GM21423 (cell line): ENCODE data around the gene CD160.
"Not testable (repeated sequence)": the region's sequence is repeated elsewhere in the genome, so short reads cannot be mapped to it uniquely, and the experiment has no call there.

Source experiments
- ATAC-seq: cut with Tn5 transposase; IDR thresholded peaks from one replicate; pipeline ENCODE4 v1.9.1; 2021; ENCODE audit warnings: mild to moderate bottlenecking, moderate library complexity; ENCODE audit not compliant: unreplicated experiment

CD160 gene

DNA sequence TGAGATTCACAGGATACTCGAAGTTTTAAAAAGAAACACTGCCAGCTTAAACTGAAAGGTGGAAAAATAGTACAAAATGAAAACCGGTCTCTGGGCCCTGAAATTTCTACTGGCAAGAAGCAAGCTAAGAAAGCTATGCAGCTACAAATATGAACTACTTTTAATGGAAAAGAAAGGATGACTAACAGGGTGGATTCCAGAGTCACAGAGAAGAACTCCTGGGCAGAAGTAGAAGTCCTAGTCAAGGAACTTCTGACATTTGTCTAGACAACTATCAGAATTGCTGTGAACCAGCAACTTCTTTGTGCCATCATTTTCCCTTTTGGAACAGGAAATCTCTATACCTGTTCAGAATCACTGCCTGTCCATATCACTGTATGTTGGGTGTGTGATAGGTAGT lies 38.1 kb downstream of the CD160 start:
- ATAC-seq, result no peak

DNA sequence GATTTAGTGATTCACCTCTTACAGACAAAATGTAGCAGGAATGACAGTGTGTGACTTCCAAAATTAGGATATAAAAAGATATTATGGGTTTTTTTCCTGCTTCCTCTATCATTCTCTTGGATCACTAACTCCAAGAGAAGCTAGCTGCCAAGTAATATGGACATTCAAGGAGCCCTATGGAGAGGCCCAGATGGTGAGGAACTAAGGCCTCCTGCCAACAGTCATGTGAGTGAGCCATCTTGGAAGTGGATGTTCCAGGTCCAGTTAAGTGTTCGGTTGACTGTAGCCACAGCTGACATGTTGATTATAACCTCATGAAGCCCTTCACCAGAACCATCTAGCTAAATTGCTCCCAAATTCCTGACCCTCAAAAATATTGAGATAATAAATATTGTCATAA lies 38.8 kb downstream of the CD160 start:
- no peak for ATAC-seq

DNA sequence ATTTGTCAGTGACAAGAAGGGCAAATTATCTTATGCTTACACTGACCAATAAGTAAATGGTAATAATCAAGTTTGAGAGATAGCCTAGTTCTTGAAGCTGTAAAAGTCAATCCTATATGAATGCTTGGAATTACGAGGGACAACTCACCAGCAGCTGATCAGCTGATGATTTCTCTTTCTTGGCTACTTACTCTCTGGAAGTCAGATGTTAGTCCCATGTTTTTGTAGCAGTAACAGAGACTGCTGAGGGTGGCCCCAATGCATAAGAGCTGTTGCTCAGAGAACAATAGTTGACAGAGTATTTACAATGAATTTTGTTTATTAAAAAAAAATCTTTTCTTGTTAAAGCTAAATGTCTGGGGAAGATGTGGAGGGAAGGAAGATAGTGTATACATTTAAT lies 39.3 kb downstream of the CD160 start:
- ATAC-seq, result no peak

DNA sequence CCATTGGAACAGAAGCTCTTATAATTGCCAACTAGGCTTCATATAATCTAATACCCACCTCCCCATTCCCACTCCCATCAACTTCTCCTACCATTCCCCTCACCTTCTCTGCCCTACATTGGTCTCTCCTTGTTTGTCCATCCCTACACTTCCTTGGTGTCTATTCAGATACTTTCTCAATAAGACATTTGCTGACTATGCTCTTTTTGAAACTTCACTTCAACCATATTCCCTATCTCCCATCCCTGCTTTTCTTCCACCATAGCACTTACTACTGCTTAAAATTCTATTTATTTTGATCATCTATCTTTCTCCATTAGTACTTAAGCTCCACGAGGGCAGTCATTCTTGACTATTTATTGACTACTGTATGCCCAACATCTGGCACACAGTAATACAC lies 40.4 kb downstream of the CD160 start:
- ATAC-seq, result no peak

DNA sequence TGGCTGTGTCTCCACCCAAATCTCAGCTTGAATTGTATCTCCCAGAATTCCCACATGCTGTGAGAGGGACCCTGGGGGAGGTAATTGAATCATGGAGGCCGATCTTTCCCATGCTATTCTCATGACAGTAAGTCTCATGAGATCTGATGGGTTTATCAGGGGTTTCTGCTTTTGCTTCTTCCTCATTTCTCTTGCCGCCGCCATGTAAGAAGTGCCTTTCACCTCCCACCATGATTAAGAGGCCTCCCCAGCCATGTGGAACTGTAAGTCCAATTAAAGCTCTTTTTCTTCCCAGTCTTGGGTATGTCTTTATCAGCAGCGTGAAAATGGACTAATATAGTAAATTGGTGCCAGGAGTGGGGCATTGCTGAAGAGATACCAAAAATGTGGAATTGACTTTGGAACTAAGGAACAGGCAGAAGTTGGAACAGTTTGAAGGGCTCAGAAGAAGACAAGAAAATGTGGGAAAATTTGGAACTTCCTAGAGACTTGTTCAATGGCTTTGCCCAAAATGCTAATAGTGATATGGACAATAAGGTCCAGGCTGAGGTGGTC lies 41.2 kb downstream of the CD160 start:
- not testable (repeated sequence) for ATAC-seq

DNA sequence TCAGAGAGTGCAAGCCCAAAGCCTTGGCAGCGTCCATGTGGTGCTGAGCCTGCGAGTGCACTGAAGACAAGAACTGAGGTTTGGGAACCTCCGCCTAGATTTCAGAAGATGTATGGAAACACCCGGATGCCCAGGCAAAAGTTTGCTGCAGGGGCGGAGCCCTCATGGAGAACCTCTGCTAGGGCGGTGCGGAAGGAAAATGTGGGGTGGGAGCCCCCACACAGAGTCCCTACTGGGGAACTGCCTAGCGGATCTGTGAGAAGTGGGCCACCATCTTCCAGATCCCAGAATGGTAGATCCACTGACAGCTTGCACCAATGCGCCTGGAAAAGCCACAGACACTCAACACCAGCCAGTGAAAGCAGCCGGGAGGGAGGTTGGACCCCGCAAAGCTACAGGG lies 42.2 kb downstream of the CD160 start:
- ATAC-seq, result not testable (repeated sequence)

DNA sequence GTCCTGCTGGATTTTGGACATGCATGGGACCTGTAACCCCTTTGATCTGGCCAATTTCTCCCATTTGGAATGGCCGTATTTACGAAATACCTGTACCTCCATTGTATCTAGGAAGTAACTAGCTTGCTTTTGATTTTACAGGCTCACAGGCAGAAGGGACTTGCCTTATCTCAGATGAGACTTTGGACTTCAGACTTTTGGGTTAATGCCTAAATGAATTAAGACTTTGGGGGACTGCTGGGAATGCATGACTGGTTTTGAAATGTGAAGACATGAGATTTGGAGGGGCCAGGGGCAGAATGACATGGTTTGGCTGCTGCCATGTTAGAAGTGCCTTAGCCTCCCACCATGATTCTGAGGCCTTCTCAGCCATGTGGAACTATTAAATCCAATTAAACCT lies 42.7 kb downstream of the CD160 start:
- ATAC-seq, result not testable (repeated sequence)

DNA sequence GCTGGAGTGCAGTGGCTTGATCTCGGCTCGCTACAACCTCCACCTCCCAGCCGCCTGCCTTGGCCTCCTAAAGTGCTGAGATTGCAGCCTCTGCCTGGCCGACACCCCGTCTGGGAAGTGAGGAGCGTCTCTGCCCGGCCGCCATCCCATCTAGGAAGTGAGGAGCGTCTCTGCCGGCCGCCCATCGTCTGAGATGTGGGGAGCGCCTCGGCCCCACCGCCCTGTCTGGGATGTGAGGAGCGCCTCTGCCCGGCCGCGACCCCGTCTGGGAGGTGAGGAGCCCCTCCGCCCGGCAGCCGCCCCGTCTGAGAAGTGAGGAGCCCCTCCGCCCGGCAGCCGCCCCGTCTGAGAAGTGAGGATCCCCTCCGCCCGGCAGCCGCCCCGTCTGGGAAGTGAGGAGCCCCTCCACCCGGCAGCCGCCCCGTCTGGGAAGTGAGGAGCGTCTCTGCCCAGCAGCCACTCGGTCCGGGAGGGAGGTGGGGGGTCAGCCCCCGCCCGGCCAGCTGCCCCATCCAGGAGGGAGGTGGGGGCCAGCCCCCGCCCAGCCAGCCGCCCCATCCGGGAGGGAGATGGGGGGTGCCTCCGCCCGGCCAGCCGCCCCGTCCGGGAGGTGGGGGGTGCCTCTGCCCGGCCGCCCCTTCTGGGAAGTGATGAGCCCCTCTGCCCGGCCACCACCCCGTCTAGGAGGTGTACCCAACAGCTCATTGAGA lies 45.1 kb downstream of the CD160 start:
- not testable (repeated sequence) for ATAC-seq

DNA sequence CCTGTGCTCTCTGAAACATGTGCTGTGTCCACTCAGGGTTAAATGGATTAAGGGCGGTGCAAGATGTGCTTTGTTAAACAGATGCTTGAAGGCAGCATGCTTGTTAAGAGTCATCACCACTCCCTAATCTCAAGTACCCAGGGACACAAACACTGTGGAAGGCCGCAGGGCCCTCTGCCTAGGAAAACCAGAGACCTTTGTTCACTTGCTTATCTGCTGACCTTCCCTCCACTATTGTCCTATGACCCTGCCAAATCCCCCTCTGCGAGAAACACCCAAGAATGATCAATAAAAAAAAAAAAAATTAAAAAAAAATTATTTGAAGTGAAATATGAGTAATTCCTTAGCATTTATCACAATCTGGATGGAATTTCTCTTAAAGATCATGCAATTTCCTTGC lies 45.8 kb downstream of the CD160 start:
- not testable (repeated sequence) for ATAC-seq

DNA sequence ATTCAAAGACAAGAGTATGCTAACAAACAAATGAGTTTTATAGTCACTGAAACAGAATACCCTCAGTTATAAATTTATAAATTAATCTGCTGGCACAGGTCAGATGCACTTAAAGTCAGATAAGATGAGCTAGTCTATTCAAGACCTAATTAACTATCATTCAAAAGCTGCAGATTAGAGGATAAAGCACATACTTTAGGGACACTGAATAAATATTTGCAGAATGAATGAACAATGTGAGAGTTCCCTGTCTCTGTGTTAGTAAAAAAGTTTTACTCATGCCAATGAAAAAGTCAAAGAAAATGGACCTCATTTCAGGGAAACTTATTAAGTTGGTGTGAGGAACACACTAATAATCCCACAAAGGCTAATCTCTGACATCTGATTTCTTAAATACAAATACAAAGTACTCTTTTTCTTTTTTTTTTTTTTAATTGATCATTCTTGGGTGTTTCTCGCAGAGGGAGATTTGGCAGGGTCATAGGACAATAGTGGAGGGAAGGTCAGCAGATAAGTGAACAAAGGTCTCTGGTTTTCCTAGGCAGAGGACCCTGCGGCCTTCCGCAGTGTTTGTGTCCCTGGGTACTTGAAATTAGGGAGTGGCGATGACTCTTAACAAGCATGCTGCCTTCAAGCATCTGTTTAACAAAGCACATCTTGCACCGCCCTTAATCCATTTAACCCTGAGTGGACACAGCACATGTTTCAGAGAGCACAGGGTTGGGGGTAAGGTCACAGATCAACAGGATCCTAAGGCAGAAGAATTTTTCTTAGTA lies 46.5 kb downstream of the CD160 start:
- not testable (repeated sequence) for ATAC-seq

DNA sequence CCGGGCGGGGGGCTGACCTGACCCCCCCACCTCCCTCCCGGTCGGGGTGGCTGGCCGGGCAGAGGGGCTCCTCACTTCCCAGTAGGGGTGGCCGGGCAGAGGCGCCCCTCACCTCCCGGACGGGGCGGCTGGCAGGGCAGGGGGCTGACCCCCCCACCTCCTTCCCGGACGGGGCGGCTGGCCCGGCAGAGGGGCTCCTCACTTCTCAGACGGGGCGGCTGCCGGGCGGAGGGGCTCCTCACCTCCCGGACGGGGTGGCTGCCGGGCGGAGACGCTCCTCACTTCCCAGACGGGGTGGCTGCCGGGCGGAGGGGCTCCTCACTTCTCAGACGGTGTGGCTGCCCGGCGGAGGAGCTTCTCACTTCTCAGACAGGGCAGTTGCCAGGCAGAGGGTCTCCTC lies 47.6 kb downstream of the CD160 start:
- ATAC-seq, result not testable (repeated sequence)

DNA sequence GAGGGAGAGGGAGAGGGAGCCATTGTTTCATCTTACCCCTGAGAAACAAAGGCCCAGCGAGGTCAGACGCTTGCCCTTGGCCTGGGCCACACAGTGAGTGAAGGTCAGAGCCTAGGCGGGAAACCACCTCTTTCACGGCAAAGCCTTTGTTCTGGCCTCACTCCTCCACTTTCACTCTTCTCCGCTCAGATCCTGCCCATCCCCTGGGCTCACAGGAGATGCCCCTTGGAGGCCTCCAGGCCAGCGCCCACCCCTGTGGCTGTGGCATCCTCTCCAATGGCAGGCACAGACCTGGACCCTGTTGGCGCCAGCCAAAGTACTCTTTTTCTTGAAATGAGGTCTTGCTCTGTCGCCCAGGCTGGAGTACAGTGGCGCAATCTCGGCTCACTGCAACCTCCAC lies 48.7 kb downstream of the CD160 start:
- ATAC-seq, result not testable (repeated sequence)

DNA sequence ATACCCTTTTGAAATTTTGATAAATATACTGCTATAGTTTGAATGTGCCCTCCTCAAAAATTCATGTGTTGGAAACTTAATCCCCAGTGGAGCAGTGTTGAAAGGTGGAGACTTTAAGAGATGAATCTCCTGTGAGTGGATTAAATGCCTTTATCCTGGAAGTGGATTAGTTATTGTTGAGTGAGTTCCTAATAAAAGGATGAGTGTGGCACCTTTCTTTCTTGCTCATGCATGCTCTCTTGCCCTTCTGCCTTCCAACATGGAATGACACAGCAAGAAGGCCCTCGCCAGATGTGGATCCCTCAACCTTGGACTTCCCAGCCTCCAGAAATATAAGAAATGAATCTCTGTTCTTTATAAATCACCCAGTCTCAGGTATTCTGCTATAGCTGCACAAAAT lies 51.8 kb downstream of the CD160 start:
- no peak for ATAC-seq

DNA sequence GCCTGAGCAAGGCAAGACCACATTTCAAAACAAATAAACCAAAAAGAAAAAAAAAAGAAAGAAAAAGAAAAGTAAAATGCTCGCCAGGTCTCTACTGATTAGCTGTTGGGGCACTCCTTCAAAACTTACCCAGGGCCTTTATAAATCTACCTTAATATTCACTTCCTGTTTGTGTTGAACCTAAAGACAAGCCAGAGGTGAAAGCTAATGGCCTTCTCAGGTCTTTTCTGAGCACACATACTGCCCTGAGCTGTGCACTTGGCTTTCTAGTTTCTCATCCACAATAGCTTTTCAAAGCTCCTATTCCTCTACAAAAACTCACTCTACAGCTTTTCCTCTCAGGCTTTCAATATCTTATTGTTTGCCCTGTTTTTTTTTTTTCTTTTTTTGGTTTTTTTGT lies 54.1 kb downstream of the CD160 start:
- ATAC-seq, result no peak

DNA sequence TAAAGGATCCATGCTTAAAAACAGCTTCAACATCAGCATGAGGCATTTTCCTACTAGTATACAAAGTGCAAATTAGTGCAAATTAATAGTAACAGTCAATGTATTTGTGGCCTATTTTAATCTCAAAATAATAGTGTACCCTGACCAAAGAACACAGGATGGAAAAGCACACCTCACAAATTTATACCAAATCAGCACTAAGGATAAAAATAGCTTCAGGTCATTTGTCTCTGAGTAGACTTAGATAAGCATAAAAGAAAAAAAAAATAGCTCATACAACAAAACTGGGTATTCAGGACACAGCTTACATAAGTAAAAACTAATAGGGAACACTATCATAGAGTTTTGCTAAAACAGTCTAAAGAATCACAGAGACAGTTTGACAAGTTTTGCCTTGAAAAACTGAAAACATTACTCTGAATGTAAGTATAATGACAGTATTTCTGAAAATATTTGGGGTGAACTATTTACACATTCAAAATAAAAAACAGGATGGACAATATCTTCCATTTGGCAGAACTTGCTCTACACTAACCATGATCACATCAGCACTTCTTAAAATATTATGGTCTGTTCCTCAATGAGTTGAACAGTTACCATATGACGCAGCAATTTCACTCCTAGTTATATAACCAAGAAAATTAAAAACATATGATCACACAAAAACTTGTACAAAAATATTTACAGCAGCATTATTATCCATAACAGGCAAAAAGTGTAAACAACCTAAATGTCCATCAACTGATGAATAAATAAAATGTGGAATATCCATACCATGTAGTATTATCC lies 58.3 kb downstream of the CD160 start:
- no peak for ATAC-seq

DNA sequence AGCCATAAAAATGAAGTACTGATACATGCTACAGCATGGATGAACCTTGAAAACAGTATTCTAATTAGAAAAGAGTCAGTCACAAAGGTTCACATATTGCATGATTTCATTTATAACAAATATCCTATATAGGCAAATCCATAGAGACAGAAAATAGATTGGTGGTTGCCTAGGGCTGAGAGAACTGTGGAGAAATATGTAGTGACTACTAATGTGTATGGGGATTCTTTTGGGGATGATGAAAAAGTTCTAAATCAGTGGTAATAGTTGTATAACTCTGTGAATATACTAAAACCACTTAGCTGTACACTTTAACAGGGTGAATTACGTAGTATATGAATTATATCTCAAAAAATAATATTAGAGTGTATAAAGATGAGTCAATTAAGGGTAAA lies 58.8 kb downstream of the CD160 start:
- ATAC-seq, result no peak

DNA sequence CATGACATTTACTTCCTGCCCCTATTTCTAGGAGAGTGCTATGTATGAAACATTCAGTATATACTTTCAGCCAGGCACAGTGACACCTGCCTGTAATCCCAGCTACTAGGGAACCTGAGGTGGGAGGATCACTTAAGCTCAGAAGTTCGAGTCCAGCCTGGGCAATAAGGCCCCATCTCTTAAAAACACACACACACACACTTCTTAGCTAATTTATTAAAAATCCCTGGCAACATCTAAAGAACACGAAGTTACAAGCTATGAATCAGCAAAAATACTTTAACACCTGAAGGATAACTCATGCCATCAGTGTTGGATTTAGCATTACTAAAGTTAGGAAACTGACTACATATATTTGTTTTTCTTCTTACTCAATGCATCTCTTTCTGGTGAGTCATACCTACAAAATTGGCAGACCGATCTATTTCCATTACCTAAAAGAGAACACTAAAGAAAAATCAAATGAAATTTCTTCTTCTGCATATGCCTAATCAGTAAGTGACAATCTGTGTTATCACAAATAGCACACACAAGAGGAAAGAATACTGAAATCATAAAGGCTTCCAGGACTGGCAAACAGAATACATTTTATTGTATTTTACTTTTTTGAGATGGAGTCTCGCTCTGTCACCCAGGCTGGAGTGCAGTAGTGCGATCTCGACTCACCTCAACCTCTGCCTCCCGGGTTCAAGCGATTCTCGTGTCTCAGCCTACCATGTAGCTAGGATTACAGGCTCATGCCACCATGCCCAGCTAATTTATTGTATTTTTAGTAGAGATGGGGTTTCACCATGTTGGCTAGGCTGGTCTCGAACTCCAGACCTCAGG lies 63.2 kb downstream of the CD160 start:
- ATAC-seq, result no peak

DNA sequence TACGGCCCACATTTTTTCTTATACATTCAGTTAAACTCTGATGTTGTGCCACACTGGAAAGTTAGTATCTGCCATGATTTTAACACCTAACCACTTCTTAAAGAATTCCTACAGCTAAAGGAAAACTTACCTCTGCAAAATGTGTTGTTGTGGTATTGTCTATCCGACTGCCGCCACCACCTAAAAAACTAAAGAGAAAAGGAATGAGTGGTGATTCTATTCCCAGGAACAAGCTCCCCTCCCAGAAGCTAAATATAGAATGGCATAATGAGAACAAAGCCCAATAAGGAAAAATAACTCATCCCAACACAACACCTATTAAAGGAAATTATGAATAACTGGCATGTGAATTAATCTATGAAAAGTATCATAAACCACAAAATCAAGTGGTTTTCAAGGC lies 65.1 kb downstream of the CD160 start:
- no peak for ATAC-seq

DNA sequence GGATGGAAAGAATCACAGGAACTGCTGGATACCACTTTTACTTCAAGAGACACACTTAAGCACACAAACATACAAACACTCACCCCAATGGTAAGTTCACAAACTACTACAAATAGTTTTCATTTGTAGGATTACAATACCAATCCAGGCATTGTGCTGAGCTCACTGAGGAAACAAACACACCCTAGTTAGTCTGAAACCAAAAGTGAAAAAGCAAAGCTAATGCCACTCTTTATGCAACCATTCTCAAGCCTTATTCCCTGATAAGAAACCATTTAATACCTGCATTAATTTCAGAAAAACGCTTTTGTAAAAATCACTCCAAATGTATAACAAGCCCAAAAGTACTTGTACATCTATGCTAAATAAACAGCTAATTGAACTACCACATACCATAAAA lies 66.2 kb downstream of the CD160 start:
- peak; percentile 59 for ATAC-seq

DNA sequence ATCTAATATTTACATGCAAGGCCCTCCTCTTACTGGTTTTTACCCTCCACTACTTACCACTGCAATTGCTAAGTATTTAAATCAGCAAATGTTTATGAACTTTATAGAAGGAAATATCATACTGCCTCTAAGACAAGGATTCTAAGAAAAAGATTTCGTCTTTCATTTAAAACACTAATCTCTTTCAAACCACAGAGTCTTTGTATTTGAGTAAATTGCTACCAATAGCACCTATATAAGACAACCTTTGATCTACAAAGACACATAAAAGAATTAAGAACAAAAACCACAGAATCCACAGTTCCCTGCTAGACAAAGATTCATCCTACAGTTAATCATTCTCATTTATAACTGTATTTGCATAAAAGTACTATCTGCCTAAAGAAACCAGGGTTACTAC lies 67.0 kb downstream of the CD160 start:
- no peak for ATAC-seq

DNA sequence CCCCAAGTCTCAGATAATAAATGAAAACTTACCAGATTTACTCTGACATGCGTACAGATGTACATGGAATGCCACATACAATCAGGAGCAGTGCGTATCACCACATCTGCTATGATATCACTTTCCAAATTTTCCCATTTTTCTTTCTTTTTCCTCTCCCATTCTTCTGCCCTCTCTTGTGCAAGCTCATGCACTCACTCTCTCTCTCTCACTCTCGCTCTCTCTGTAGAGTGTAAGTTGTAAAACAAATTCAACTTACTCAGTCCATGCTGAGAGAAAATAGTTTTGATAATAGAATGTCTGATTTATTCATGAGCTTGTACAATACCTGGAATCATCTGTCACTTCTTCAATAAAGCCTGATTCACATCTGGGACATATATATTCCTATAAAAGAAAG lies 69.3 kb downstream of the CD160 start:
- ATAC-seq, result no peak
